Panc1 (cell line): Measurements from ENCODE around the gene MRPS2. TPM values are rescaled to one million over a fixed set of nuclear protein-coding genes. Genes with fewer than 3 reads are reported as not detected.

Experiments
- ATAC-seq: fragments of 200-7000 bp; cut with Tn5 transposase; 2 replicates; pipeline ENCODE4 v1.9.1; 2020; ENCODE audit warnings: mild to moderate bottlenecking, moderate library complexity
- BruUV-seq: library from RNA; stranded (reverse); fragments of 400-500 nt; replicated peaks from 2 replicates; lab custom pipeline; 2021; lab: Mats Ljungman, UMichigan
- CTCF ChIA-PET: fragments of 300-600 bp; sonication (Branson Sonifier 250); formaldehyde crosslinking; loops from one replicate; lab custom pipeline; 2022; ENCODE audit warnings: antibody characterized with exemption; lab: Charles Lee
- POLR2A ChIA-PET: fragments of 300-600 bp; sonication (Branson Sonifier 250); formaldehyde crosslinking; loops from one replicate; lab custom pipeline; 2022; ENCODE audit warnings: antibody characterized with exemption; lab: Charles Lee
- DNase-seq: peaks from one replicate; pipeline ENCODE4 v3.0.0-alpha.2; 2010; ENCODE audit warnings: low read depth, low spot score
- H3K27ac ChIP-seq: 2 replicates; pipeline ENCODE4 v1.5.1; 2011; ENCODE audit warnings: mild to moderate bottlenecking, low read length, inconsistent platforms
- H3K27me3 ChIP-seq: fragments of 200-500 bp; sonication (Bioruptor generic); 2 replicates; pipeline ENCODE4 v1.6.0; 2014; ENCODE audit warnings: low read length, inconsistent platforms; ENCODE audit not compliant: control insufficient read depth, insufficient read depth
- H3K36me3 ChIP-seq: fragments of 200-500 bp; sonication (Bioruptor generic); 2 replicates; pipeline ENCODE4 v1.5.1; 2014; ENCODE audit warnings: inconsistent platforms, mild to moderate bottlenecking, low read length, moderate library complexity; ENCODE audit not compliant: control insufficient read depth, insufficient read depth
- H3K4me1 ChIP-seq: 2 replicates; pipeline ENCODE4 v1.5.1; 2011; ENCODE audit warnings: inconsistent platforms, mild to moderate bottlenecking, low read length, moderate library complexity; ENCODE audit not compliant: control insufficient read depth, insufficient read depth
- H3K4me3 ChIP-seq, 2 experiments: 2 replicates each; pipeline ENCODE4 v1.5.1; 2011 to 2012; ENCODE audit warnings: low read depth in 2 of 2, low read length in 2 of 2, mild to moderate bottlenecking in 2 of 2, inconsistent platforms in 1 of 2, moderate library complexity in 1 of 2
- H3K9me3 ChIP-seq: fragments of 200-500 bp; sonication (Bioruptor generic); 2 replicates; pipeline ENCODE4 v1.5.1; 2014; ENCODE audit warnings: low read depth, mild to moderate bottlenecking, inconsistent platforms, low read length, moderate library complexity; ENCODE audit not compliant: control insufficient read depth, insufficient read depth
- CTCF ChIP-seq: fragments of 450-650 bp; IDR thresholded peaks from 2 replicates; pipeline ENCODE4 v1.5.1; 2017; ENCODE audit warnings: mild to moderate bottlenecking
- POLR2AphosphoS5 ChIP-seq: IDR thresholded peaks from 2 replicates; pipeline ENCODE4 v1.6.1; 2012; ENCODE audit warnings: mild to moderate bottlenecking, low read depth, low read length, moderate library complexity
- REST ChIP-seq, 2 experiments: IDR thresholded peaks; 2 replicates each; pipeline ENCODE4 v1.6.1; 2011 to 2012; ENCODE audit warnings: low read depth in 2 of 2, control low read depth in 1 of 2, low read length in 1 of 2, mild to moderate bottlenecking in 1 of 2, moderate library complexity in 1 of 2; ENCODE audit not compliant: insufficient read depth in 1 of 2
- SIN3A ChIP-seq: IDR thresholded peaks from 2 replicates; pipeline ENCODE4 v1.6.1; 2012; ENCODE audit warnings: low read depth, mild to moderate bottlenecking, low read length, moderate library complexity, borderline replicate concordance; ENCODE audit not compliant: insufficient read depth
- TCF7L2 ChIP-seq: IDR thresholded peaks from 2 replicates; pipeline ENCODE4 v1.6.1; 2011; ENCODE audit warnings: mild to moderate bottlenecking, low read depth, low read length, inconsistent platforms
- in situ Hi-C: cut with HindIII; loops from 2 replicates; pipeline ENCODE4 v1.10.0; 2016; ENCODE audit warnings: low sequenced_read_pairs, low pct_unique_long_range_greater_than_20kb
- intact Hi-C: fragments of 100-400 bp; cut with micrococcal nuclease; formaldehyde crosslinking; loops from one replicate; pipeline ENCODE4 v1.10.0; 2022; ENCODE audit not compliant: unreplicated experiment
- total RNA-seq: library from RNA; stranded (reverse); gene quantifications from one replicate; pipeline ENCODE4 v1.2.1, GENCODE V29; 2021; ENCODE audit not compliant: unreplicated experiment

The MRPS2 gene
- total RNA-seq, 1 experiment from 2014 or later, result 33.5 TPM

GRCh38 chr9:135454737-135455136 lies 45.7 kb upstream of the MRPS2 start:
- Histone ChIP-seq H3K4me3 (no peak overlapping the region), H3K27me3 (peaks cover 3% of the 10 kb centered on the region; the same call in 1 of the 2 replicates), H3K36me3 (no peaks in the 10 kb centered on the region), H3K9me3 (no peaks in the 10 kb centered on the region), H3K27ac (no peak overlapping the region), H3K4me1 (no peaks in the 10 kb centered on the region)
- ATAC-seq, result no peak
- no peak for DNase-seq
- CTCF ChIA-PET, result no interaction called here
- intact Hi-C loops (no loop called here), in situ Hi-C loops (no loop called here)
- POLR2A ChIA-PET, result no interaction called here
- TF ChIP-seq SIN3A (no peak), REST (IDR thresholded peaks at IDR 0.05; ENCODE audit: insufficient read depth in 1 of 2, low read depth in 2 of 2, low read length in 1 of 2) (no peak), POLR2AphosphoS5 (no peak), CTCF (no peak), TCF7L2 (no peak)
- no TSS peak for BruUV-seq

DNA sequence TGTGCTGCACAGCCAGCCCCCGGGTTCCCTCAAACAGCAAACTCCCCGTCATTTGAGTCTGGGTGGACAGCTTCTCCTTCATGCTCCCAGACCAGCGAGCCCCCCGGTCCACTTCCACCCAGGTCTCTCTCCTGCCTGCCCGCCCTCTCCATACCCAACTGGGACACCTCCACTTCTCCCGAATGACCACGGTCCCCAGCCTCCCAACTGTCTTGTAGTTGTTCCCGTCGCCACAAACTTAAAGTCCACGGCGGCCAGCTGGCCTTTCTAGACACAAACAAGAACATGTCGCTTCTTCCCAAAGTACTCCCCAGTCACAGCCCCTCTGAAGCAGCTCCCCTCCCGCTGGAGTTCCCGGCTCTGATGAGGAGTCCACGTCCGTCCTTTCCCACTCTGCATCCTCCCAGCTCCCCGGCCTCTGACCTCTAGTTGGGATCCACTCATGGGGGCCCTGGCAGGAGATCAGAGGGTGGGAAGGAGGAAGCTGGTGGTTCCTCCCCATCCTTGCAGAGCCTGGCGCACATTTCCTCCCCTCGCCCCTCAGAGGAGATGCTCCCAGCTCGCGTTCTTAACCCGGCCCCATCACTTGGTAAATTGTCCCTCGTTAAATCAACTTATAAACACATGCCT lies 45.0 kb upstream of the MRPS2 start:
- ATAC-seq (no peak), DNase-seq (no peak)
- no TSS peak for BruUV-seq
- no peak overlapping the region for H3K27ac ChIP-seq
- intact Hi-C loops, result no loop called here
- H3K27me3 ChIP-seq, result peaks cover 3% of the 10 kb centered on the region; the same call in 1 of the 2 replicates
- H3K9me3 ChIP-seq, result no peaks in the 10 kb centered on the region
- no peak overlapping the region for H3K4me3 ChIP-seq
- ChIA-PET POLR2A (no interaction called here), CTCF (no interaction called here)
- no peaks in the 10 kb centered on the region for H3K4me1 ChIP-seq
- H3K36me3 ChIP-seq, result no peaks in the 10 kb centered on the region
- TF ChIP-seq POLR2AphosphoS5, result no peak
- no peak for TF ChIP-seq TCF7L2
- TF ChIP-seq CTCF, result no peak
- TF ChIP-seq REST (IDR thresholded peaks at IDR 0.05; ENCODE audit: insufficient read depth in 1 of 2, low read depth in 2 of 2, low read length in 1 of 2), result no peak
- TF ChIP-seq SIN3A, result no peak
- in situ Hi-C loops, result no loop called here
